Measurements from ENCODE around the gene SLC25A11. TPM values are rescaled to one million over a fixed set of nuclear protein-coding genes. Genes with fewer than 3 reads are reported as not detected.
A peak's percentile ranks its signal among the peaks of the same experiment; 100 is the strongest.
"Not testable (repeated sequence)": the region's sequence is repeated elsewhere in the genome, so short reads cannot be mapped to it uniquely, and the experiment has no call there.

The SLC25A11 gene
- total RNA-seq, 1 donor = 17.1 TPM

GRCh38 chr17:4920351-4921048 is 19.3 kb downstream of the SLC25A11 start:
- Histone ChIP-seq H3K27me3 (ENCODE audit: insufficient read depth, low read length) (no peaks in the 10 kb centered on the region), H3K4me3 (ENCODE audit: low read length) (no peak overlapping the region), H3K9me3 (ENCODE audit: low read depth, low read length) (no peaks in the 10 kb centered on the region), H3K4me1 (ENCODE audit: insufficient read depth, low read length) (peaks cover 15% of the 10 kb centered on the region)

- H3K4me3 ChIP-seq (ENCODE audit: low read length) = no peak overlapping the region
- no peaks in the 10 kb centered on the region for H3K9me3 ChIP-seq (ENCODE audit: low read depth, low read length)
- H3K4me1 ChIP-seq (ENCODE audit: insufficient read depth, low read length) = peaks cover 15% of the 10 kb centered on the region
- H3K27me3 ChIP-seq (ENCODE audit: insufficient read depth, low read length) = no peaks in the 10 kb centered on the region
Measured at GRCh38 chr17:4919511-4920047, 20.3 kb downstream of the SLC25A11 start.

- not testable (repeated sequence) for H3K9me3 ChIP-seq (ENCODE audit: low read depth, low read length)
Measured at GRCh38 chr17:4914551-4914950, 25.3 kb downstream of the SLC25A11 start.

GRCh38 chr17:4913994-4914393 is 25.9 kb downstream of the SLC25A11 start:
- no peaks in the 10 kb centered on the region for H3K27me3 ChIP-seq (ENCODE audit: insufficient read depth, low read length)
- H3K4me1 ChIP-seq (ENCODE audit: insufficient read depth, low read length) = peaks cover 5% of the 10 kb centered on the region
- no peaks in the 10 kb centered on the region for H3K9me3 ChIP-seq (ENCODE audit: low read depth, low read length)
- no peak overlapping the region for H3K4me3 ChIP-seq (ENCODE audit: low read length)

More at GRCh38 chr17:4914551-4914950, 25.3 kb downstream of the SLC25A11 start:
- not testable (repeated sequence) for H3K4me1 ChIP-seq (ENCODE audit: insufficient read depth, low read length); H3K27me3 ChIP-seq (ENCODE audit: insufficient read depth, low read length); H3K4me3 ChIP-seq (ENCODE audit: low read length)

GRCh38 chr17:4908711-4909496 is 30.9 kb downstream of the SLC25A11 start:
- H3K4me3 ChIP-seq (ENCODE audit: low read length) = no peak overlapping the region
- H3K4me1 ChIP-seq (ENCODE audit: insufficient read depth, low read length) = peaks cover 11% of the 10 kb centered on the region
- no peaks in the 10 kb centered on the region for H3K9me3 ChIP-seq (ENCODE audit: low read depth, low read length)
- H3K27me3 ChIP-seq (ENCODE audit: insufficient read depth, low read length) = no peaks in the 10 kb centered on the region

- Histone ChIP-seq H3K4me1 (ENCODE audit: insufficient read depth, low read length) (peaks cover 16% of the 10 kb centered on the region), H3K27me3 (ENCODE audit: insufficient read depth, low read length) (no peaks in the 10 kb centered on the region), H3K4me3 (ENCODE audit: low read length) (no peak overlapping the region), H3K9me3 (ENCODE audit: low read depth, low read length) (no peaks in the 10 kb centered on the region)
Measured at GRCh38 chr17:4908301-4908700, 31.5 kb downstream of the SLC25A11 start.

GRCh38 chr17:4906642-4907041 is 33.2 kb downstream of the SLC25A11 start:
- H3K27me3 ChIP-seq (ENCODE audit: insufficient read depth, low read length); H3K4me3 ChIP-seq (ENCODE audit: low read length); H3K9me3 ChIP-seq (ENCODE audit: low read depth, low read length): not testable (repeated sequence)
- peaks cover 33% of the 10 kb centered on the region for H3K4me1 ChIP-seq (ENCODE audit: insufficient read depth, low read length)

GRCh38 chr17:4903051-4903818 is 36.6 kb downstream of the SLC25A11 start, which contains the start of gene CHRNE:
Gene CHRNE, minus strand, starts transcription at chr17:4903098. Its CDS starts 35 bp downstream, at chr17:4903063.
- no peak within 1 kb of the TSS for H3K4me3 ChIP-seq (ENCODE audit: low read length)
- H3K27me3 ChIP-seq (ENCODE audit: insufficient read depth, low read length) = peaks cover 7% of the 10 kb centered on the region
- H3K4me1 ChIP-seq (ENCODE audit: insufficient read depth, low read length) = peaks cover 53% of the 10 kb centered on the region
- no peaks in the 10 kb centered on the region for H3K9me3 ChIP-seq (ENCODE audit: low read depth, low read length)

GRCh38 chr17:4902540-4902939 is 37.3 kb downstream of the SLC25A11 start:
- Histone ChIP-seq H3K4me3 (ENCODE audit: low read length) (no peak overlapping the region), H3K27me3 (ENCODE audit: insufficient read depth, low read length) (peaks cover 7% of the 10 kb centered on the region), H3K4me1 (ENCODE audit: insufficient read depth, low read length) (peaks cover 53% of the 10 kb centered on the region), H3K9me3 (ENCODE audit: low read depth, low read length) (no peaks in the 10 kb centered on the region)

- Histone ChIP-seq H3K4me3 (ENCODE audit: low read length) (peak overlapping the region; percentile 9), H3K9me3 (ENCODE audit: low read depth, low read length) (no peaks in the 10 kb centered on the region), H3K27me3 (ENCODE audit: insufficient read depth, low read length) (peaks cover 7% of the 10 kb centered on the region), H3K4me1 (ENCODE audit: insufficient read depth, low read length) (peaks cover 53% of the 10 kb centered on the region)
Measured at GRCh38 chr17:4901648-4902344, 38.0 kb downstream of the SLC25A11 start.

GRCh38 chr17:4901108-4901647 is 38.7 kb downstream of the SLC25A11 start:
- no peaks in the 10 kb centered on the region for H3K9me3 ChIP-seq (ENCODE audit: low read depth, low read length)
- H3K4me1 ChIP-seq (ENCODE audit: insufficient read depth, low read length) = peaks cover 53% of the 10 kb centered on the region
- H3K4me3 ChIP-seq (ENCODE audit: low read length) = peak overlapping the region; percentile 9
- H3K27me3 ChIP-seq (ENCODE audit: insufficient read depth, low read length) = peaks cover 7% of the 10 kb centered on the region

- Histone ChIP-seq H3K27me3 (ENCODE audit: insufficient read depth, low read length) (peaks cover 7% of the 10 kb centered on the region), H3K9me3 (ENCODE audit: low read depth, low read length) (no peaks in the 10 kb centered on the region), H3K4me3 (ENCODE audit: low read length) (peak overlapping the region; percentile 42), H3K4me1 (ENCODE audit: insufficient read depth, low read length) (peaks cover 53% of the 10 kb centered on the region)
Measured at GRCh38 chr17:4900231-4901107, 39.4 kb downstream of the SLC25A11 start.
